Dermis lymphatic vessel endothelial cell (primary cell): ENCODE measurements around the gene ZC3H15. TPM values are rescaled to one million over a fixed set of nuclear protein-coding genes. Genes with fewer than 3 reads are reported as not detected.

Experiments
- total RNA-seq: library from RNA; depleted of rRNA; stranded (reverse); fragments of >200 nt; gene quantifications from 2 replicates; pipeline ENCODE4 v1.2.1, GENCODE V29; 2014

The ZC3H15 gene
- total RNA-seq, result 40.0 and 68.8 TPM in 2 replicates

GRCh38 chr2:186485871-186486650 is at the start of gene ZC3H15:
Gene ZC3H15 (plus strand): TSS chr2:186486260. CDS start chr2:186486383, 123 bp downstream.

Other genes starting within 250 kb of the ZC3H15 start
- gene ITGAV, start 103.8 kb downstream of the ZC3H15 start, total RNA-seq, result 139 and 178 TPM in 2 replicates
- gene FAM171B, start 207.8 kb downstream of the ZC3H15 start, total RNA-seq, result 23.0 and 74.1 TPM in 2 replicates